Measurements from ENCODE around the gene PLEKHN1.

The PLEKHN1 gene

DNA sequence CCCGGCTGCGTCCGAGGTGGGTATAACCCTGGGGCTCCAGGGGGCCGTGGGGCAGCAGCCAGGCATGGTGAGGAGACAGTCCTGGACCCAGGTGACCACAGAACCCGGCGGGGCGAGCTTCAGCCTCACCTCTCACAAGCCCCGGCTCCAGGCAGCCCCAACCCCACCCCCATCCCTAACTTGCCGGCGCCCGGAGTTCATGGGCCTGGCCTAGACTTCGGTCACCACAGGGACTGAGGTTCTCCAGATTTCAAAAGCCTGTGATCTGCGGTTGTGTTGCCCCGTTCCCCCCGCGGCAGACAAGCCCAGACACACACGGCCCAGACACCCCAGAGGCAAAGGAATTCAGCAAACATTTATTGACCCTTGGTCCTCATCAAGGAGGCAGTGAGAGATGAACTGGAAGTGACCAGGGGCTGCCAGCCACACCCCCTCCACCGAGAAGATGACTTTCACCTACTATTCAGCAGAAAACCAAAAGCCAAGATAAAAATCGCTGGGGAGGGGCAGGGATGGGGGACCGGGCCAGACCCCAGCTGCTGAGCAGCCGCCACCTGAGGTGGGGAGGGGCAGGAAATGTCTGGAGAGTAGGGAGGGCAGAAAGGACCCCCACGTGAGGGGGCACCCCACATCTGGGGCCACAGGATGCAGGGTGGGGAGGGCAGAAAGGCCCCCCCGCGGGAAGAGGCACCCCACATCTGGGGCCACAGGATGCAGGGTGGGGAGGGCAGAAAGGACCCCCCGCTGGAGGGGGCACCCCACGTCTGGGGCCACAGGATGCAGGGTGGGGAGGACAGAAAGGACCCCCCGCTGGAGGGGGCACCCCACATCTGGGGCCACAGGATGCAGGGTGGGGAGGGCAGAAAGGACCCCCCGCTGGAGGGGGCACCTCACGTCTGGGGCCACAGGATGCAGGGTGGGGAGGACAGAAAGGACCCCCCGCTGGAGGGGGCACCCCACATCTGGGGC is 29.7 kb downstream of the PLEKHN1 start:
- TF ChIP-seq ZNF274 (IDR thresholded peaks at IDR 0.05; ENCODE audit: low read depth, low read length): no peak
- TF ChIP-seq SUZ12 (IDR thresholded peaks at IDR 0.05; ENCODE audit: extremely low read depth, insufficient read depth, insufficient read length): no peak
- TF ChIP-seq YY1 (IDR thresholded peaks at IDR 0.05; ENCODE audit: insufficient read depth, insufficient read length): no peak
- Histone ChIP-seq H3K36me3 (ENCODE audit: insufficient read depth, insufficient read length, low read length) (peaks cover 4% of the 10 kb centered on the region), H3K4me3 (ENCODE audit: insufficient read length, low read depth) (no peak overlapping the region), H3K27me3 (ENCODE audit: insufficient read depth, insufficient read length) (no peaks in the 10 kb centered on the region), H3K9ac (ENCODE audit: insufficient read length, low read depth) (no peak overlapping the region), H3K4me1 (ENCODE audit: insufficient read depth, insufficient read length) (peaks cover 10% of the 10 kb centered on the region), H3K9me3 (ENCODE audit: insufficient read depth, low read length) (peaks cover 11% of the 10 kb centered on the region; the same call in 1 of the 2 replicates)
- no peak for DNase-seq (ENCODE audit: low read depth, low spot score)

DNA sequence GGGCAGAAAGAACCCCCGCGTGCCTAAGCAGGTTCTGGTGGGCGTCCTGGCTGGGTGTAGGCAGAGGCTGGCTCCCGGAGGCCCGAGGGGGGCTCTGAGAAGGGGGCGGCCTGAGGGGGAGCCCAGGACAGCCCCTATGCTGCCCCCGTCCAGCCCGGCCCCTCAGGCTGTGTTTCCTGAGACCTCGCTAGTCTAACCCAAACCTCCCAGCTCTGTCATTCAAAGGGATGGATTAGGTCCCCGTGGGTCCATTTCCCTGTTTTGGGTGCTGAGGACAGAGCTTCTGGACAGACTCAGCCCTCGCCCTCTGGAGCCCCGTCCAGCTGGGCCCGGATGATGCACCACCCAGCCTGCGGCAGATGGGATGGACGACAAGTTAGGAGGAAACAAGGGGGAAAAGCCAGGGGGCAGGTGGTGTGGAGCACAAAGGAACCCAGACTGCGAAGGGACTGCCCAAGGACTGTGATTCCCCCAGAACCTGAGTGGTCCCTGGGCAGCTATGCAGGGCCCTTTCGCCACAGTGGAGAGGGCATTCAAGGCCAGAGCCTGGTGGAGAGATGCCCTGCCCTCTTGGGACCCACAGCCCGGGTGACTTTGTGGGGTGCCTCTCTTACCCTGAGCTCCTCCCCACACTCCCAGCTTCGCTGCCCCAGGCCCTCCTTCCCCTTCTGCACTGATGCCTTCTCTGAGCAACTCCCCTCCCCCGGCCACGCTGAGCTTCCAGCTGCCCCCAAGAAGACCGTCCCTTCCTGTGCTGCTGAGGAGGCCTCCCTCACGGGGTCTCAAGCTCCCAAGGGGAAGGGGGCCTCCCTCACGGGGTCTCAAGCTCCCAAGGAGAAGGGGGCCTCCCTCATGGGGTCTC is 30.8 kb downstream of the PLEKHN1 start:
- no peak for DNase-seq (ENCODE audit: low read depth, low spot score)
- Histone ChIP-seq H3K27me3 (ENCODE audit: insufficient read depth, insufficient read length) (no peaks in the 10 kb centered on the region), H3K36me3 (ENCODE audit: insufficient read depth, insufficient read length, low read length) (peaks cover 4% of the 10 kb centered on the region), H3K9me3 (ENCODE audit: insufficient read depth, low read length) (peaks cover 8% of the 10 kb centered on the region; the same call in 1 of the 2 replicates), H3K4me1 (ENCODE audit: insufficient read depth, insufficient read length) (peaks cover 10% of the 10 kb centered on the region), H3K4me3 (ENCODE audit: insufficient read length, low read depth) (peak overlapping the region; percentile 39), H3K9ac (ENCODE audit: insufficient read length, low read depth) (peak overlapping the region; percentile 54)
- TF ChIP-seq SUZ12 (IDR thresholded peaks at IDR 0.05; ENCODE audit: extremely low read depth, insufficient read depth, insufficient read length) (no peak), YY1 (IDR thresholded peaks at IDR 0.05; ENCODE audit: insufficient read depth, insufficient read length) (no peak), ZNF274 (IDR thresholded peaks at IDR 0.05; ENCODE audit: low read depth, low read length) (no peak)

DNA sequence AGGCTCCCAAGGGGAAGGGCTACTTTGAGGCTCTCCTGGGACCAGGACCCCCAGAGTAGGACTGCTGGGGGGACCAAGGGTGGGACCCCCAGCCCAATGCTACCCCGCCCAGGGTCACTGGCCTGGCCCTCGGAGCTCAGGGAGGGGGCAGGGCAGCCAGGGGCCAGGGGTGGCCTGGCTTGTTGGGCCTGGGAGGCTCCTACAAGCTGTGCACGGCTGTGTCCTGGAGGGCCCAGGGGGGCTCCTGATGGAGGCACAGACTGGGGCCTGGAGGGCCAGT is 31.4 kb downstream of the PLEKHN1 start:
- Histone ChIP-seq H3K9me3 (ENCODE audit: insufficient read depth, low read length) (peaks cover 5% of the 10 kb centered on the region; the same call in 1 of the 2 replicates), H3K4me1 (ENCODE audit: insufficient read depth, insufficient read length) (peaks cover 10% of the 10 kb centered on the region), H3K27me3 (ENCODE audit: insufficient read depth, insufficient read length) (no peaks in the 10 kb centered on the region), H3K4me3 (ENCODE audit: insufficient read length, low read depth) (peak overlapping the region; percentile 39), H3K36me3 (ENCODE audit: insufficient read depth, insufficient read length, low read length) (peaks cover 4% of the 10 kb centered on the region), H3K9ac (ENCODE audit: insufficient read length, low read depth) (peak overlapping the region; percentile 54)
- no peak for DNase-seq (ENCODE audit: low read depth, low spot score)
- TF ChIP-seq ZNF274 (IDR thresholded peaks at IDR 0.05; ENCODE audit: low read depth, low read length) (no peak), YY1 (IDR thresholded peaks at IDR 0.05; ENCODE audit: insufficient read depth, insufficient read length) (no peak), SUZ12 (IDR thresholded peaks at IDR 0.05; ENCODE audit: extremely low read depth, insufficient read depth, insufficient read length) (no peak)

DNA sequence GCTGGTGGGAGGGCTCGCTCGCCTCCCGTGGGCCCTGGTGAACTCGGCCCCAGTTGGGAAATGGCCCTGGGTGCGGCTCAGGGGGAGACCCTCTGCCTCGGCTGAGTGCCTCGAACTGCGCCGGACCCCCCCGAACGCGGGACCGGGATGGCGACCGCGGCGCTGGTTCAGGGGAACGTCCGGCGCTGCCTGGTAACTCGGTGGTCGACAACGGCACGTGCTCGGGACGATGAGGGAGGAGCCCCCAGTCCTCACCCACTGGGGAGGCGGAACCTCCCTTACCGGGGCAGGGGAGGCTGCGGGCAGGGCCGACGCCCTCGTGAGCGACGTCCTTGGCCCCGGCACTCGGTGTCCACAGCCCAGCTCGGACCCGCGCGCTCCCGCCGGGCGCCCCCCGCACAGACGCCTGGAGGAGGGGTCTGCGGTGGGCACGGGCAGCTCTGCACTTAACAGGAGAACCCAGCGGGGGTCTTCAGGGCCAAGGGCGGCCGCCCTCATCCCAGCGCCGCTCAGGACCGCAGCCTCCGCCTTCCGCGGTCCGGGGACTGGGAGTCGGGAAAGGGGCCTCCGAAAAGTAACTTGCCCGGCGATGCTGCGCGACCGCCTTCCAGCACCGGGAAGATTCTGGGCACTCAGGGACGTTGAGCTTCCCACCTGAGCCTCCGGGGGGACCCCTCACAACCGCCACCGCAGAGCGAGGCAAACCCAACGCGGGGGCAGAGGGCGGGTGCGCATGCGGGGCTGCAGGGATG is 31.9 kb downstream of the PLEKHN1 start:
- Histone ChIP-seq H3K27me3 (ENCODE audit: insufficient read depth, insufficient read length) (no peaks in the 10 kb centered on the region), H3K36me3 (ENCODE audit: insufficient read depth, insufficient read length, low read length) (peaks cover 4% of the 10 kb centered on the region), H3K4me3 (ENCODE audit: insufficient read length, low read depth) (peak overlapping the region; percentile 39), H3K4me1 (ENCODE audit: insufficient read depth, insufficient read length) (peaks cover 13% of the 10 kb centered on the region), H3K9me3 (ENCODE audit: insufficient read depth, low read length) (peaks cover under 1% of the 10 kb centered on the region; the same call in 1 of the 2 replicates), H3K9ac (ENCODE audit: insufficient read length, low read depth) (peak overlapping the region; percentile 70)
- TF ChIP-seq ZNF274 (IDR thresholded peaks at IDR 0.05; ENCODE audit: low read depth, low read length) (no peak), SUZ12 (IDR thresholded peaks at IDR 0.05; ENCODE audit: extremely low read depth, insufficient read depth, insufficient read length) (no peak), YY1 (IDR thresholded peaks at IDR 0.05; ENCODE audit: insufficient read depth, insufficient read length) (no peak)
- no peak for DNase-seq (ENCODE audit: low read depth, low spot score)

DNA sequence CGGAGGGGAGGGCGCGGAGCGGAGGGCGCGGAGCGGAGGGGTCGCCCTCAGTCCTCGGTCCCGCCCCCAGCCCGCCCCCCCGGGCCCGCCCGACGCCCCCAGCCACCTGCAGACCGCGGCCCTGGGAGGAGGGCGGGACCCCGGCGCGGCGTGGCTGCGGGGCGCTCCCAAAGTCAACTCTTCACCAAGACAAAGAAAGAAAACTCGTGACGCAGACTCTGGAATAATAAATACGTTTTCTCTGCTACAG is 32.4 kb downstream of the PLEKHN1 start:
- Histone ChIP-seq H3K9ac (ENCODE audit: insufficient read length, low read depth) (peak overlapping the region; percentile 88), H3K9me3 (ENCODE audit: insufficient read depth, low read length) (no peaks in the 10 kb centered on the region), H3K4me1 (ENCODE audit: insufficient read depth, insufficient read length) (peaks cover 16% of the 10 kb centered on the region), H3K36me3 (ENCODE audit: insufficient read depth, insufficient read length, low read length) (peaks cover 9% of the 10 kb centered on the region), H3K27me3 (ENCODE audit: insufficient read depth, insufficient read length) (no peaks in the 10 kb centered on the region), H3K4me3 (ENCODE audit: insufficient read length, low read depth) (peak overlapping the region; percentile 66)
- TF ChIP-seq YY1 (IDR thresholded peaks at IDR 0.05; ENCODE audit: insufficient read depth, insufficient read length) (no peak), SUZ12 (IDR thresholded peaks at IDR 0.05; ENCODE audit: extremely low read depth, insufficient read depth, insufficient read length) (no peak), ZNF274 (IDR thresholded peaks at IDR 0.05; ENCODE audit: low read depth, low read length) (no peak)
- no peak for DNase-seq (ENCODE audit: low read depth, low spot score)

DNA sequence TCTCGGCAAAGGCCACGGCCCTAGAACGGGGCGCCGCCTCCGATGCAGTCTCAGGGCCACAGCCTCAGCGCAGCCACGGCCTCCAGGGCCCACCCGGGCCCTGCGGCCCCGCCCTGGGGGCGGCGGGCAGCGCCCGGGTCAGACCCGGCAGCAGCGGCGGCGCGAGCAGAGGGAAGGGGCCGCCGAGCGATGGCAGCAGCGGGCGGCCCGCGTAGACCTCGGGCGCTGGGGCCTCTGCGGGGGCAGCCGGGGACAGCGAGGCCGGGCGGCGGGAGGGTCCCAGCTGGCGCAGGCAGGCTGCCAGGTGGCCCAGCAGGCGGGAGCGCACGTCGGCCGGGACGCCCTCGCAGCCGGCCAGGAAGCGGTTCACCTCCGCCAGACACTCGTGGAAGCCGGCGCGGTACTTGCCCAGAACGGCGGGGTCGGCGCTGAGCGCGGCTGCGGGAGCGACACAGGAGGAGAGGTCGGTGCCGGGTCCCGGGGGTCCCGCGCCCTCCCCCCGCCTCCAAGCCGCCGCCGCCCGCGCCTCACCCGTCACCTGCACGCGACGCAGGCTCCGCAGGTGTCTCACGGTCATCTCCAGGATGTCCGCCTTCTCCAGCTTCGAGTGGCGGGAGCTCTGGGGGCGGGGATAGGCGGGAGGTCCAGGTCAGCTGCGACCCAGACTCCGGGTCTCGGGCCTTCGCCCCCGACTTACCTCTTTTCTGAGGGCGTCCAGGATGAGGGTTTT is 32.9 kb downstream of the PLEKHN1 start:
- TF ChIP-seq ZNF274 (IDR thresholded peaks at IDR 0.05; ENCODE audit: low read depth, low read length) (no peak), SUZ12 (IDR thresholded peaks at IDR 0.05; ENCODE audit: extremely low read depth, insufficient read depth, insufficient read length) (no peak), YY1 (IDR thresholded peaks at IDR 0.05; ENCODE audit: insufficient read depth, insufficient read length) (no peak)
- Histone ChIP-seq H3K4me1 (ENCODE audit: insufficient read depth, insufficient read length) (peaks cover 20% of the 10 kb centered on the region), H3K36me3 (ENCODE audit: insufficient read depth, insufficient read length, low read length) (peaks cover 11% of the 10 kb centered on the region), H3K4me3 (ENCODE audit: insufficient read length, low read depth) (peak overlapping the region; percentile 66), H3K9ac (ENCODE audit: insufficient read length, low read depth) (peak overlapping the region; percentile 88), H3K27me3 (ENCODE audit: insufficient read depth, insufficient read length) (no peaks in the 10 kb centered on the region), H3K9me3 (ENCODE audit: insufficient read depth, low read length) (no peaks in the 10 kb centered on the region)
- no peak for DNase-seq (ENCODE audit: low read depth, low spot score)

Data from NT2/D1 (cell line).